NCI-H748 treated with DMSO at 0.1 percent for 48 hours (cell line): Measurements from ENCODE around the gene TTC28.
A peak's percentile ranks its signal among the peaks of the same experiment; 100 is the strongest.

Experiments
- DNase-seq: peaks from one replicate; lab custom pipeline; 2025; lab: John Stamatoyannopoulos, UW

The TTC28 gene

GRCh38 chr22:28047740-28048139, 631.9 kb downstream of the TTC28 start:
- DNase-seq, result no peak

- DNase-seq, result no peak
Observed at GRCh38 chr22:28046100-28046499, 633.5 kb downstream of the TTC28 start.

DNA sequence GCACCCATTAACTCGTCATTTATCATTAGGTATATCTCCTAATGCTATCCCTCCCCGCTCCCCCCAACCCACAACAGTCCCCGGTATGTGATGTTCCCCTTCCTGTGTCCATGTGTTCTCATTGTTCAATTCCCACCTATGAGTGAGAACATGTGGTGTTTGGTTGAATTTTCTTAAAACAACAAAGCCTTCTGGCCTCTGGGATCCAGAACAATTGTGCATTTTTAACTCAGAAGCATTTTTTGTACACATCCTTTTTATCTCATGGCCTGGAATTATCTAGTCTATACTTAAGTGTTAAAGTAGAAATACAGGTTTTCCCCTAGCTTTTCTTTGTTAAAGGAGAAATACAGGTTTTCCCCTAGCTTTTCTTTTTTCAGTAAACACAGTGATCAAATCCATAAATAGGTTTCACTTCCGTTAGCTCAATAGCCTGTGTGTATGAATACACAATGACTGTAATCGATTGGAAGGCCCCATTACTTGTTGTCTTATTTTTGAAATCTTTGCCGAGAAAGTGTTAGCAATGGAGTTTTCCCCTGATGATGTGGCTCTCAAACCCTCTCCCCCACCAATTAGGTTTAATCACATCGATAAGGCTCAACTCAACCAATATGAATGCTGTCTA, 635.0 kb downstream of the TTC28 start:
- no peak for DNase-seq

DNA sequence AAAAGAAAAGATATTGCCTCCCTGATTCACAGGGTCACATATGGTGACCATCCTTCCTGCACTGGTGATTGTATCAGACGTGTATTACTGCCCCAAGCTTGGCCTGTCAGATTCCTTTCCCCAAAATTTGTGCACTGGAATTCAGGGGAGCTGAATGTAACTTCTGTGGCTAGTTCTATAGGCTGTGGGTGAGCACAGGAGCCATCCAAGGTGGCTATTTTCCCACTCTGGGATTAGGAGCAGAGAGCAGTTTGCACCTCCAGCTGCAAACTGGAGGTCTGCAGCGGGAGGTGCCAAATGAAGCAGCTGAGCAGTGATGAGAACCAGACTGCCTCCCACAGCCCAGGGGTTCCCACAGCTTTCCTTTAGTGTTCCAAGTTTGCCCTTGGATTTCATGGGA, 636.4 kb downstream of the TTC28 start:
- DNase-seq, result no peak

DNA sequence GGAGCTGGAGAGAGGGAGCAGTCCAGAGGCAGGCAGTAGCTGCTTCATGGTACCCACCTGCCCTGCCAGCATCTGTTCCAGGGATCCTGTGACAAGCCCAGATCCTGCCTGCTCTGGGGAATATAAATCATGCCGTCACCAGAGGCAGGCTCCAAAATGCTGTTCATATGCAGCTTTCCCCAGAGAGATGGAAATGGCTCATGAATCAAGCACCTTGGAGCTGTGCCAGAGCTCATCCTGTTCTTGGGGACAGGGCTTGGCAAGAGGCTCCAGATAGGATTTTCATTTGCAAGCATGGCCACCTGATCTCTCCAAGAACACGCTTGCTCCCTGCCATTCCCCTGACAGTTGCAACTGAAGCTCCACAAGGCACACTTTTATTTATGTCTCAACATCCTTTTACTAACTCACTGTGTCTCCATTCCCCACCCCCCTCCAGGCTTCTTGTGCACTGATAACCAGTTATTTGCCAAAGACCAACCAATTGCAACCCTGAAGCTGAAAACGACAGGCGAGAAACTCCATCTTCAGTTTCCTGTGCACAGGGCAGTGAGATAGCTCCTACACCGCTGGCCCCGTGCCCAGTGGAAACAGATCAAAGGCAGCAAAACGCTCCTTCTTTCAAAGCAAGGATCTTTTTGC, 644.8 kb downstream of the TTC28 start:
- no peak for DNase-seq

DNA sequence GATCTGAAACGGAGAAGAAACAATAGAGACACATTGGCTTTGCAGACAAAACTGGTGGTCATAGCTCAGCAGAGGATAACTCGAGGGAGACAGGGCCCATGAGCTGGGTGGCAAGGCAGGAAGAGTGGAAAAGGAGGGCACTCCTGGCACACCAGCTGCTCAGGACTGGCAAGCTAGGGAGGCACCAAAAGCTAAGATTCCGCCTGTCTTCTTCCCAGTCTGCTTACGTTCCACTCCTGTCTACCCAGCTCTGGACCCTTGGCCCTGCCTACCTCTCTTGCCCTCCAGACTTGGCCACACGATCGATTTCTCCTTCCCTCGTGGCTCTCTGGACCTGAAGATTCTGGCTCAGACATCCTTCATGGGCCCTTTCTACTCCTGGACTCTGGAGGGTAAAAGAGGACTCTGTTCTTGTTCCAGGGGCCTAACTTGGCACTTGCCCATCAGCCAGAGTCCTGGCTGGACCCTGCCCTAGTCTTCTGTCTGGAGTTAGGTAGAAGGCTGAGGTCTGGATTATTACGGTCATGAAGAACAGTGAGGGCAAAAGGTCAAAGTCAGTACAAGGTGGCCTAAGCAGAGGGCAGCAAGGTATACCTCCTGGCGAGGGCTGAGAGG, 645.4 kb downstream of the TTC28 start:
- no peak for DNase-seq

DNA sequence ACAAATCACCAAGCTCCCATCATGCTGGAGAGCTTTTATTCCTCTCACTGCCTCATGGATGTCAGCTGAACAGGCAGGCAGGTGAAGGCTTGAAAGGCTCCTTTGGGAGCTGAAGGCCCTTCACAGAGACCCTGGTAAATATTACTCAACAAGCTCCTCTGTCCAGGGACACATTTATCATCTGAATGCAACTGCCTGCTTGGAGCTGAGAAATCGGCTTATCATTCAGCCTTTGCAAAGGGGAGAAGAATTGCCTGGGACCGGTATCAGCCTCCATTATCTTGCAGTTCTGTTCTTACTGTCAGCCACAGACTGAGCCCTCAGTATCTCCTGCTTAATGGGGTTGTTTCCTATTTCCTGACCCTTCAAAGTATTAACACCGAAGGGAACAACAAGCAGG, 646.8 kb downstream of the TTC28 start:
- no peak for DNase-seq

GRCh38 chr22:28031383-28031922, 648.2 kb downstream of the TTC28 start:
- DNase-seq, result no peak

GRCh38 chr22:28030473-28030872, 649.2 kb downstream of the TTC28 start:
- DNase-seq, result no peak

GRCh38 chr22:28029956-28030355, 649.7 kb downstream of the TTC28 start:
- DNase-seq, result no peak

GRCh38 chr22:28029201-28029948, 650.3 kb downstream of the TTC28 start:
- peak; percentile 63 for DNase-seq

DNA sequence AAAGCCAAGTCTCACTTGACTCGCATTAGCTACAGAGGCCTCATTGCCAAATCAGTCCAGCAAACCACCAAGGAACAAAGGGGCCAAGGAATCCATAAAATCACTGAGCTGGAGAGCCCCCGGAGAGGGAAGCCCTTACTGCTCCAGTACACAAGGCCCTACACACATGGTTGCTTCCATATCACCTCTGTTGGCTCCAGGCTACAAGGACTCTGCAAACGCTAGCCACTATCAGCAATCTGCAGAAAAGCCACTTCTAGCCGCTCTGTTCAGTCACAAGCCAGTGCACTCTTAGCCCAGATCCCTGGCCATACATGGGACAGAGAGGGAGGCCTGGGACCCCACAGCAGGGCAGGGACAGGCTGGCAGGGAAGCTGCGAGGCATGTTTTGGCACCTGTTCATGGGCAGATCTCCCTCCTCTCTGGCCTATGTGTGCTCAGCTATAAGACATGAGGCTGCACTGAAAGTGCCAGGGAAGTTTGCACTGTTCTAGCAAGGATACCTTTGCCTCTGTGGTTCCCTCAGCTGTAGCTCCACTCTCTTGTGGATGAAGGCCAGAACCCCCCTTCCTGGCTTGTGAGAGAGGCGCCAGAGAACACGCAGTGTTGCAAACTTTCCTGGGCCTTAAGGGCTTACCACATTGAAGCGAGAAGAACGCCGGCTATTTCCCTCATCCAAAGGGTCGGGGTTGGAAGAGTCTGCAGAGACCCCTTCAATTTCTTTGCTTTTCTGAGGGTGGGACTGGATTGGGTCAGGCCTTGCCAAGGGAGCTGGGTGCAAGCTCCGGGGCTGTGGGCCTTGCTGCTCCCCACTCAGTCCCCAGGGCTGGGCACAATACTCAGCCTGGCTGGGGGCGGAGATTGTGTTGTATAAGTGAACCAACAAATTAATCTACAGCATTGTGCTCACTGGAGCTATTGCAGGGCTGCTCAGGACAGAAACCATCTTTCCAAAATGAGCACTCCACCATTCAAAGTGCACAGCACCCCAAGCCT, 651.9 kb downstream of the TTC28 start:
- no peak for DNase-seq

DNA sequence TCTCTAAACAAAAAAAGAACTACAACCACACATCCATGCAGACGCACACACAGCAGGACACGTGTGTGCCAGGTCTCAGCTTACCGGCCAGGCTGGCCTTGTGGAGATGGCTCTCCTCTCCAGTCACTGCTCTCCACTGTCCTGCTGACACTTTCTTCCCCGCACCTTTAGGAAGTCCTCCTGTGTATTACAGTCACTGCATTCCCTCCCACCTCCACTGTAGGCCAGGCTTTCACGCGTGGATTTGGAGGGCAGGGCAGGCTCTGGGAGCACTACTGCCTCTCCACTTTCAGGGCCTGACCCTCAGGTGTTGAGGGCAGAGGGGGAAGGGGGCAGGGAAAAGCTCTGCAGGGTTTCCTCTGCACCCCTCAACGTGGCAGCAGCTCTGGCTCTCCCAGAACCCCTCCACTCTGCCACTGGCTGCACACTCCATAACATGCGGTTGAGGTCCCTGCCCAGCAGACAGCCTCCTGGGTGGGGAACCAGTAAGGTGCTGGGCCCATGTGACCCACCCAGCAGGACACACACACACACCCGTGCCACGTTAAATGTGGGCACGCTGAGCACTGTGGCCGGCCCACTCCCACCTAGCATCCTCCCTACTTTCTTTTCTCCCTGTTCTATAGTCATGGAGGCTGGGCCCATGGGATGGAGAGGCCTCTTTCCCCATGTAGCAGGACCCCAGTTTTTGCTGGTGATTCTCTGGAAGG, 653.6 kb downstream of the TTC28 start:
- no peak for DNase-seq

- DNase-seq, result no peak
Observed at GRCh38 chr22:28025333-28025732, 654.3 kb downstream of the TTC28 start.

DNA sequence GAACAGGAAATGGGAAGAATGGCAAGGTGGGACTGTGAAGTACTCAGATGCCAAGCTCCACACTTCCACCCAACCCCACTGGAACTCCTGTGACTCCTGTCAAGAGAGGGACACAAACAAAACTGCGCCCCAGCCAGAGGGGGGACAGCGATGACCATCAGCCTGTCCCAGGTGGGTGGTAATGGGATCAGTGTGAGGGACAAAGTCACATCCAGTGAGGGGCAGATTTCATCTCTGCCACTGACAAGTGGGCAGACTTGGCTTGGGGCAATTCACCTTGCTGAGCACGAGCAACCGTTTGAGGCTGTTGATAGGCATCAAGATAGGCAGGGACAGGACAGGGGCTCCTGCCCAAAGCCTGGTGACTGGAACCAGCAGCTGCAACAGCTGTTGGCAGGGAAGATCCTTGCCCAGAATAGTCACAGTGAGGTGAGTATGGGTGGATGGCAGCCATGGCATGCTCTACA, 655.2 kb downstream of the TTC28 start:
- no peak for DNase-seq

DNA sequence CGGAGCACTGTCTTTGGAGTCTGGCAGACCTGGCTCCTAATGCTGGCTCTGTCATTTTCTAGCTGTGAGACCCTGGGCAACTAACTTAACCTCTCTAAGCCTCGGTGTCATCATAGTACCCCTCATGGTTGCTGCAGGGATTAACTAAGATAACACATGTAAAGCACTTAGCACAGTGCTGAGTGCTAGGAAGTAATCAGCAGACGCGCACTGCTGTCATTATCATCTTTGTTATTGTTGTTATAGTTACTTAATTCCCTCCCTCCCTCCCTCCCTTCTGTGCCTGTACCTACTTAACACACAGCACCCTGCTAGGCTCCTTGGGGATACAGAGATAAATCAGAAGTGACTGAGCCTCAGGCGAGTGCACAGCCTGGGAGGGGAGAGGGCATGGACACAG, 655.9 kb downstream of the TTC28 start:
- no peak for DNase-seq

DNA sequence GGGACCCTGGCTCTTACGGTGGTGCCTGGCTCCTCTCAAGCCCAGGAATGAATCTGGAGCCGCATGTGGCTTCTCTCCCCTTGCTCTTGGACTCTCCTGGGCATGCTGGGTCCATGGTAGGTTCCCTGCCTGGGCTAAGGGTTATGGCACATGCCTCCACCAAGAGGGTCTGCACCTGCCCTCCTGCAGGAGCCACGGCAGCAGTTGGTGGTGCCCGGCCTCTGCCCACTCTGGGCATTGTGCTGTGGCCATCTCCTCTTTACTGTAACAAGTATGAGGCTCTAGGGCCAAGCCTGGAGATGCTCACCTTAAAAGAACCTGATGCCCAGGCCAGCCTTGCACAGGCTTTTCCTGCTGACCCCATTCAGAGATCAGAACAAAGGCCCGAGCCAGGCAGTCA, 656.6 kb downstream of the TTC28 start:
- no peak for DNase-seq

GRCh38 chr22:28021998-28022660, 657.5 kb downstream of the TTC28 start:
- no peak for DNase-seq

- DNase-seq, result no peak
Observed at GRCh38 chr22:28021116-28021997, 658.3 kb downstream of the TTC28 start.
